GM18498 (cell line): ENCODE data around the gene CD300LD.

Experiments used
- ATAC-seq: cut with Tn5 transposase; IDR thresholded peaks from one replicate; pipeline ENCODE4 v1.9.1; 2021; ENCODE audit warnings: mild to moderate bottlenecking, moderate library complexity; ENCODE audit not compliant: unreplicated experiment

The CD300LD gene

GRCh38 chr17:74545843-74546230 lies 46.2 kb downstream of the CD300LD start, which contains the start of gene CD300C:
Gene CD300C (minus strand): TSS chr17:74546115. CDS start chr17:74545782, 333 bp downstream.
- ATAC-seq: no peak

GRCh38 chr17:74544991-74545842 lies 46.9 kb downstream of the CD300LD start:
- ATAC-seq: no peak

GRCh38 chr17:74543891-74544760 lies 48.0 kb downstream of the CD300LD start:
- no peak for ATAC-seq

GRCh38 chr17:74543406-74543805 lies 48.7 kb downstream of the CD300LD start:
- no peak for ATAC-seq

- no peak for ATAC-seq
These were observed 49.2 kb downstream of the CD300LD start for GRCh38 chr17:74542727-74543383.

- no peak for ATAC-seq
These were observed 49.9 kb downstream of the CD300LD start for GRCh38 chr17:74542166-74542565.

GRCh38 chr17:74541176-74542111 lies 50.6 kb downstream of the CD300LD start:
- no peak for ATAC-seq

- no peak for ATAC-seq
These were observed 52.7 kb downstream of the CD300LD start for GRCh38 chr17:74539281-74539820.

GRCh38 chr17:74536890-74537289 lies 55.2 kb downstream of the CD300LD start:
- ATAC-seq: no peak

- ATAC-seq: peak; percentile 42
These were observed 60.0 kb downstream of the CD300LD start for GRCh38 chr17:74532115-74532514.

GRCh38 chr17:74531231-74531761 lies 60.8 kb downstream of the CD300LD start, which contains the start of gene CD300LB:
Gene CD300LB (minus strand): TSS chr17:74531475. CDS start chr17:74531350, 125 bp downstream.
- no peak for ATAC-seq

- ATAC-seq: no peak
These were observed 61.3 kb downstream of the CD300LD start for GRCh38 chr17:74530831-74531150.
